ENCODE measurements around the gene DGKQ.

The DGKQ gene, protein sequence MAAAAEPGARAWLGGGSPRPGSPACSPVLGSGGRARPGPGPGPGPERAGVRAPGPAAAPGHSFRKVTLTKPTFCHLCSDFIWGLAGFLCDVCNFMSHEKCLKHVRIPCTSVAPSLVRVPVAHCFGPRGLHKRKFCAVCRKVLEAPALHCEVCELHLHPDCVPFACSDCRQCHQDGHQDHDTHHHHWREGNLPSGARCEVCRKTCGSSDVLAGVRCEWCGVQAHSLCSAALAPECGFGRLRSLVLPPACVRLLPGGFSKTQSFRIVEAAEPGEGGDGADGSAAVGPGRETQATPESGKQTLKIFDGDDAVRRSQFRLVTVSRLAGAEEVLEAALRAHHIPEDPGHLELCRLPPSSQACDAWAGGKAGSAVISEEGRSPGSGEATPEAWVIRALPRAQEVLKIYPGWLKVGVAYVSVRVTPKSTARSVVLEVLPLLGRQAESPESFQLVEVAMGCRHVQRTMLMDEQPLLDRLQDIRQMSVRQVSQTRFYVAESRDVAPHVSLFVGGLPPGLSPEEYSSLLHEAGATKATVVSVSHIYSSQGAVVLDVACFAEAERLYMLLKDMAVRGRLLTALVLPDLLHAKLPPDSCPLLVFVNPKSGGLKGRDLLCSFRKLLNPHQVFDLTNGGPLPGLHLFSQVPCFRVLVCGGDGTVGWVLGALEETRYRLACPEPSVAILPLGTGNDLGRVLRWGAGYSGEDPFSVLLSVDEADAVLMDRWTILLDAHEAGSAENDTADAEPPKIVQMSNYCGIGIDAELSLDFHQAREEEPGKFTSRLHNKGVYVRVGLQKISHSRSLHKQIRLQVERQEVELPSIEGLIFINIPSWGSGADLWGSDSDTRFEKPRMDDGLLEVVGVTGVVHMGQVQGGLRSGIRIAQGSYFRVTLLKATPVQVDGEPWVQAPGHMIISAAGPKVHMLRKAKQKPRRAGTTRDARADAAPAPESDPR

DNA sequence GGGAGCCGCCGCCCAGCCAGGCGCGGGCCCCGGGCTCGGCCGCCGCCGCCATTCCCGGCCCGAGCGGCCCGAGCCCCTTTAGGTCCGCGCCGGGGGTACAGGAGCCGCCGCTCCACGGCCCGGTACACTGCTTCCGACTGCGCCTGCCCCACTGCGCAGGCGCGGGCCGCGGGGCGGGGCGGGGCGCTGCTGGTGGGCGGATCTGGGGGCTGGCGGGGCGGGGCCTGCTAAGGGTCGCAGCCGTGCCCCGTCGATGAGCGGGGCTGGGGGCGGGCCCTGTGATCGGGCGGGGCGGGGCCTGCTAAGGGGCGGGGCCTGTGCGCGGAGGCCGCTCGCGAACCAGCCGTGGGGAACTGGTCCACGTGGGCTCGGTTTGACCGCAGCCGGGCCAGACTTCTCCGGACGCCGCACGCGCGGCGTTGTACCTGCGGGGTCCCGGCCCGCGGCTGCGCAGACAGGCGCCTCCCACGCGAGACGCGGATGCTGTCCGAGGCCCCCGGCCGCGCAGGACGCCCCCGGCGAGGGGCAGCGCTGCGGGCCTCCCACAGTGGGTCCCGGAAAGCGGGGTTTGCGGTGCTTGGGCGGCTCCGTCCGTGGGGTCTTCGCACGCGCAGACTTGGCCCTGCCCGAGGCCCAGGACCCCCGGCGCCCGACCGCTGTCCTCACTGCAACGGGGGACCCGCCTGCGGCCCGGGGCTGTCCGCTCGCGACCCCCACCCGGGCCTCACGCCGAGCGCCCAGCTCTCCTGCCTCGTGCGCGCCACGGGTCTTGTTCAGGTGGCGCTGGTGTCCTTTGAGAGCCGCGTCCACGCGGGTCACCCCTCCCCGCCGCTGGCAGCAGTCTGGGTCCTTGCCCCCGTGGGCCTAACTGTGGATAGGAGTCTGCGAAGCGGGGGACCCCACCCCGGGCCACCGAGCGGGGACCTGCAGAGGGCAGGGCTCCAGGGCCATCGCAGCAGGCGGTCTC, at the start of gene DGKQ:
DGKQ (minus strand) TSS at position 139 of the 967 bp plus-strand sequence; CDS start at position 52, 87 bp downstream.
- DNase-seq, result peak; percentile 84

DNA sequence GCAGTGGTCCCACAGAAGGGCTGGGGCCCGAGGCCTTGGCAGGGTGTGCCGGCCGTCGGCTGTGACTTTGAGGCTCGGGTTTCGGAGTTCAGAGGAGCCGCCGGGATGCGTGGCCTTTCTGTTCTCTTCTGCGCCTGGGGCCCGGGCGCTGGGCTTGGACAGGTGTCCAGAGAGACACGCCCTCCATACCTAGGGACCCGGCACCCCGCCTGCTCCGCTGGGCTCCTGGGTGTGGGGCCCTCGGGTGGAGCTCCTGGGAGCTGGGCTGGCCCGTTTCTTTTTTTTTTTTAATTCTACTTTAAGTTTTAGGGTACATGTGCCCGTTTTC, 49.3 kb upstream of the DGKQ start:
- no peak for DNase-seq

DNA sequence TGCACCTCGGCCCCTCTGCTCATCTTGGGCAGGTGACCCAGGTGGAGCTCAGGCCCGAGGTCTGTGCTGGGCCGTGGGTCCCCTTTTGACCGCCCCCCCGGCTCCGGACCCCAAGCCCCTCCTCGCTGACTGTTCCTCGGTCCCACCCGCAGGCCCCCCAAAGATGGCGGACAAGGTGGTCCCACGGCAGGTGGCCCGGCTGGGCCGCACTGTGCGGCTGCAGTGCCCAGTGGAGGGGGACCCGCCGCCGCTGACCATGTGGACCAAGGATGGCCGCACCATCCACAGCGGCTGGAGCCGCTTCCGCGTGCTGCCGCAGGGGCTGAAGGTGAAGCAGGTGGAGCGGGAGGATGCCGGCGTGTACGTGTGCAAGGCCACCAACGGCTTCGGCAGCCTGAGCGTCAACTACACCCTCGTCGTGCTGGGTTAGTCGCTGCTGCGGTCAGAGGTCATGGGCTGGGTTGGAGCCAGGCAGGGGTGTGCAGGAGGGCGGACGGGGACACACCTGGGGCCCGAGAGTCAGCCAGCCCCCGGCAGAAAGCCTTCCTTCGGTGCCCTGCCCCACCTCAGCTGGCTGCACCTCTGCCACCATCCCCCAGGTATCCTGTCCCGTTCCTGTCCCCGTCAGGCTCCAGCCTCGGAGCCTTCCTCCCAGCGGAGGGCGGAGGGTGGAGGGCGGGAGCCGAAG, 48.8 kb upstream of the DGKQ start:
- no peak for DNase-seq

DNA sequence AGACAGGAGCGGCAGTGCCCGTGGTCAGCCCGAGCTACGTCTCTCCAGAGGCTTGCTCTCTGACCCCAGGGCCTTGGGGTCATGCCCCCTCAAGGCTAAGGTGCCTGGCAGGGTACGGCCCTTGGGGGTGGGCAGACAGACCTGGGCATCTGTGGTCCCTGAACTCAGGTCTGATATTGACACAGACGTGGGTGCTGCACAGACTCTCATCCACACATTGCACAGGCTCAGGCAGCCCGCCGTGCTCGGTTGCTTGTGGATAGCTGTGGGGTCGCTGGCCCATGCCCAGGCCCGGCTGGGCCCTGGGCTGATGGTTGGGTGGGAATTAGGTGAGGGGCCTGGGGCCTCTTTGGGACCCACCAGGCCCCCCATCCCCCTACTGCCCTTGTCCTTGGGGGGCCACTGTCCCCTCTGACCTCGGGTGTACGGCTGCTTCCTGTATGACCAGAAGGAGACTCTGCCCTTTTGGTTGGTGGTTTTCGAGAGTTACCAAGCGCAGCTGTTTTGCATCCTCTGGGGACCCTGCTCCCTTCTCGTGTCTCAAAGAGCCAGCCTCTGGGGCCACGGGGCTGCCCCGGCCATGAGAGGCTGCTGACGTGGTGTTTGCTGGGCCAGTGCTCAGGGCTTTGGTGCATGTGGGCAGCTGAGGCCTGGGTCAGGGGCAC, 48.1 kb upstream of the DGKQ start:
- no peak for DNase-seq

DNA sequence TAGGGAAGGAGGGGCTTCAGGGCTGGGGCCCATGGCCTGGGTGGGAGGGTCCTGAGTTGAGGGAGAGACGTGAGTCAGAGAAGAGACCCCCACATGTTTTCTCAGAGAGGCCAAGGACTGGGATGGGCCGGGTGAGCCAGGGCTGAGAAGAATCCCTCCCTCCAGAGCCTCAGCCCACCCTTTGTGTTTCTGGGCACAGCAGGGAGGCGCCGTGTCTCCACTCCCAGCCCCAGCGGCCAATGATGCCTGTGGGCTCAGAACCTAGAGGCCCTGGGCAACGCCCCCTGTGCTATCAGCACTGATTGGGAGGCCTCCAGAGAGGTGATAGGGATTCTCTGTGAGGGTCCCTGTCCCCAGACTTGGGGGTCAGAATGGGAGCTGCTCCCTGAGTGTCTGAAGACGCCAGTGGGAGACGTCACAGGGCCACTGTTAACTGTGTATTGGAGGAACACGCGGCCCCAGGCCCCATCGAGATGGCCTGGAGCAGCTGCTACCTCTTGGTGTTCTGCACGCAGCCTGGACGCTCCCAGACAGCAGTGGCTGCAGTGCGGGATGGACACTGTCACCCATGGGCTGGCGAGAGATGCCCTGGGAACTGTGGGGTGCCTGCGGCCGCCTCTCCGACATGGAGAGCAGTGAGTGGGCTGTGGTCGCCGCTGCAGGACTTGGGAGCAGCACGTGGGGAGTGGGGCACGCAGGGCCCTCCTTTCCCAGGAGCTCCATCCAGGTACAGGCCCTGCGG, 46.5 kb upstream of the DGKQ start:
- no peak for DNase-seq

DNA sequence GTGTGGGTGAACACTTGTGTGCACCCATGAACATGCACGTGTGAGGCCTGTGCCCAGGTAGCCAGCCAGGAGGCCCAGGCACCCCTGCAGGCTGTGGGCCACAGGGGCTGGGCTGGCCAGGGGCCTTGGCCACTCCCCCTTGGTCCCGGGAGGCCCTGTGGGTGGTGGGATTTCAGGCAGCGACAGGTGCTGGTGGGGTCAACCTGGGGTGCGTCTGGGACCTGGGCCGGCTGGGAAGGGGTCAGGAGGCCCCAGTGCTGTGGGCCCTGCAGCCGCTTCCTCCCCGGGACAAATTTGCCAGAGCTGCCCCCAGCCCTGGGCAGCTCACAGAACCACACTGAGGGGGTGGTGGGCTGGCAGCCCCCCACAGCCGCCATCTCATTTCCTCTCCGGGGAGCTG, 46.0 kb upstream of the DGKQ start:
- no peak for DNase-seq

DNA sequence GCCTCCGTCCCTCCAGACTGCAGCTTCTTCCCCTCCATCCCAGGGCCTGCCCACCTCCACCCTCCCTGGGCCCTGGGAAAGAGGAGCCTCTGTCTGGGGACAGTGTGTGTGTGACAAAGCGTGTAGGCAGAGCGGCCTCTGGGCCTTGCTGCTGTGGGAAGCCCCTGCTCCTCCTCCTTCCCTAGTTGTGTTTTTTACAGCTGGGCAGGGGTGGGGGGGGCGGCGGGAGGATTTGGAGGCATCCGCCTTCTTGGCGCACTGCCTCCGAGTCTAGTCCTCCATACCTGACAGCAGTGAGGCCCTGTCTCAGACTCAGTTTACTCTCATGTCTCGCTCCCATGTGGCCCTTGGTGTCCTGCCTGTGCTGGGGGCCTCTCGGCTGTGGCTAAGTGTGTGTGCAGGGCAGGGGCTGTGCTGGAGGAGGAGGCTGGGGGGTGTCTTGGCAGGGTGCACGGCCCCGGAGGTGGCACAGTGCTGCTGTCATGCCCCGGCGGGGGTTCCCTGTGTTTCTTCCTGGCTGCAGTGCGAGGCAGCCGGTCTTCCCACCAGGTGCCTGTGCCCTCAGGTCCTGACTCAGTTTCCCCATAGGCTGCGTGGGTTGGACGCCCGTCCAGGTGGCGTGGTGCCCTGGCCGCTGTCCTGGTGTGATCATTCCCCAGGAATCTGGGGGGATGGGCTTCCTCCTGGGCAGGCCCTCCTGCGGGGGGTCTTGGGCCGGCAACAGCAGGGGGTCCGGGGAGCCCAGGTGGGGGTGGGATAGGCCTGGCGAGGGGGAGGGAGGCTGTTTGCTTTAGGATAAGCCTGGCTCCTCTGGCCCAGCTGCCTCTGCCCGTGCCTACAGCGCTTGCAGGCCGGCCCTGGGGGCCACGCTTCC, 45.0 kb upstream of the DGKQ start:
- DNase-seq, result no peak

DNA sequence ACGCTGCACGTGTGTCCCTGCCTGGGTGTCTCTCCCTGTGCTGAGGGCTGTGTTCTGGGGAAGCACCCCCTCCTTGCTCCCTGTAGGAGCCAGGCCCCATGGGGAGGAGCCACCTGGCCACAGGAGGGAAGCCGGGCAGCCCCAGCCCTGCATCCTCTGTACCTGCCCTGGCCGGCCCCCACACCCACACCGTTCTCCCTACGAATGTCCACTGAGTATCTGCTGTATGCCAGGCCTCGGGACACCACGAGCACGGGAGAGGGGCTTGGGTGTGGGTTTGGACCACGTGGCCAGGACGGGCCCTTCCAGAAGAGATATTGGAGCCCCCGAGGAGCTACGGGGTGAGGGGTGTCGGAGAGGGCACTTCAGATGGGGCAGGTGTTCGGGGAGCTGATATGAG, 44.3 kb upstream of the DGKQ start:
- DNase-seq, result no peak

DNA sequence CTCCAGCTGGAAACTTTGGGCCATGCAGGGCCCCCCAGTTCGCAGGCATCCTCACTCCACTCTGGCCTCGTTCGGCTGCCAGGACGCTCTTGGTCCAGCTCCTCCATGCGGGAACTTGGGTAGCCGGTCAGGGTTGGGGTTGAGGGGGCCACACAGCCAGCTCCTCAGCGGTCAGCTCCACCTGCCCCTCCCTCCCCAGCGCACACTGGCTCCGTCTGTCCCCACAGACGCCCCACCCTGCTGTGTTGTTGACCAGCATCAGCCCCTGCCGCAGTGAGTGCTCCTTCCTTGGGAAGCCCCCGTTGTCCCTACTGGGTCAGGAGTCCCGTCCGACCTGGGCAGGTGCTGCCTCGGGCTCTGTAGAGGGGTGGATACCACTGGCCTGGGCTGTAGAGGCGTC, 43.8 kb upstream of the DGKQ start:
- no peak for DNase-seq

DNA sequence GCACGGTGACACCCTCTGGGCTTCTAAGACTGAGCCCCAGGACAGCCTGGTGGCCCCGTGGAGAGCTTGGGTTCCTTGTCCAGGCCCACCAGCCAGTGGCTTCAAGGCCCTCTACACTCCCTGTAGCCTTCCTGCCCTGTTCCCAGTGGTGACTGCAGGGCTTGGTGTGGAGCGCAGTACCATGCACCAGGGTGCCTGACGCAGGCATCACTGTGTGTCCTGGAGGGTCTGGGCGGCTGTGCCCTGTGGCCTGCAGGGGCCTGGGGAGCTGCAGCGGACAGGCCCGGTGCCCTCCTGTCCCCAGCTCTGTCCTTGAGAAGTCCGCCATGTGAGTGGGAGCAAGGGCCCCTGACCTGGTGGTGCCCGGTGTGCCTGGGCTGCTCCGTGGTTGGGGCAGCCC, 42.4 kb upstream of the DGKQ start:
- DNase-seq, result no peak

DNA sequence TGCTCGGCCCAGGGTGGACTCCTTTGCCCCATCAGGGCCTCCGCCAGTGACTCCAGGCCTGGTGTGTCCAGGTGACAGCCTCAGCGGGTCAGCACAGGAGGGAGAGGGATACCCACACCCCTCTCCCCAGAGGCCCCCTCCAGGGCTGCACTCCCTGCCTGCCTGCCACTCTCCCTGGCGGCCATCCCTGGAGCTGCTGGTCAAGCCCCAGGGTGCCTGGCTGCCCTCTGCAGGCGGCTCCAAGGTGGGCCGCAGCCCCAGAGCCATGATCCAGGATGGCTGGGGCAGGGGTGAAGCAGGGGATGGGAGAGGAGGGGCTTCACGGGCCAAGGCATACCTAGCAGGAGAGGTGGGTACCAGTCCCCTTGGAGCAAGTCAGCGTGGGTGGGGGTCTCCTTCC, 41.8 kb upstream of the DGKQ start:
- no peak for DNase-seq

DNA sequence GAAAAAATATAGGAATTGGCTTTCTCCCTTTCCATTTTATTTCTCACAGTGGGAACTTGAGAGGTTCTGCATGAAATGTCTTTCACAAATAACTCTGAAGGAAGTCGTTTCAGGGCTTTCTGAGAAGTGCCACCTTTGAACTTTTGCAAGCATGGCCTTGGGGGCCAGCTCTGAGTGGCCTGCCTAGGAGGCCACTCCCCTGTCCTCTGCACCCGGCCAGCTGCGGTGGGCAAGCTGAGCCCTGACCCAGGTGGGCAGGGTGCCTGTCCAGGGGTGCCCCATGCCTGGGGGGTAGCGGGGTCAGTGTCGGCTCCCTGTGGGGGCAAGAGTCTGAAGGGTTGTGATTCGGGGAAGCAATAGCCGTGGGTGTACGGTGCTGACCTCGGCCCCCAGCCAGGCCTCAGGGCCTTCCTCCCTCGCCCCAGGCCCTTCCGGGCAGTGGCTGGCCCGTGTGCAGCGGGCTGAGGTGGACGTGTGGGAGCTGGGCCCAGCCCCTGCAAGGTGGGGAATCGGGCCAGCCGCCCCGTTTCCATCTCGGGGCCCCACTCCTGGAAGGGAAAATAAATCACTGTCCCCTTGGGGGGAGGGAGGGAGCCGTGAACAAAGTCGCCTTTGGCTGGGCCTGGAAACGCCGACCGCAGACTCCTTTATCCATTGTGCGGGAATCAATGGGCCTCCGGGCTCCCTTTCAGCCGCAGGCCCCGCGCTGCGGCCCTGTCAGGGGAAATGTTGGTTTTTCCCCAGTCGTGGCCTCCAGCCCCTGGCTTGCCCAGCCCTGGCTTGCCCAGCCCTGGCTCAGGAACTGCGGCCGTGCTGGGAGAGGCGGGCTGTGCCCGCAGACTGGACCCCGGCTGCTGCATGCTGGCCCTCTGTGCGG, 41.2 kb upstream of the DGKQ start:
- DNase-seq, result no peak

DNA sequence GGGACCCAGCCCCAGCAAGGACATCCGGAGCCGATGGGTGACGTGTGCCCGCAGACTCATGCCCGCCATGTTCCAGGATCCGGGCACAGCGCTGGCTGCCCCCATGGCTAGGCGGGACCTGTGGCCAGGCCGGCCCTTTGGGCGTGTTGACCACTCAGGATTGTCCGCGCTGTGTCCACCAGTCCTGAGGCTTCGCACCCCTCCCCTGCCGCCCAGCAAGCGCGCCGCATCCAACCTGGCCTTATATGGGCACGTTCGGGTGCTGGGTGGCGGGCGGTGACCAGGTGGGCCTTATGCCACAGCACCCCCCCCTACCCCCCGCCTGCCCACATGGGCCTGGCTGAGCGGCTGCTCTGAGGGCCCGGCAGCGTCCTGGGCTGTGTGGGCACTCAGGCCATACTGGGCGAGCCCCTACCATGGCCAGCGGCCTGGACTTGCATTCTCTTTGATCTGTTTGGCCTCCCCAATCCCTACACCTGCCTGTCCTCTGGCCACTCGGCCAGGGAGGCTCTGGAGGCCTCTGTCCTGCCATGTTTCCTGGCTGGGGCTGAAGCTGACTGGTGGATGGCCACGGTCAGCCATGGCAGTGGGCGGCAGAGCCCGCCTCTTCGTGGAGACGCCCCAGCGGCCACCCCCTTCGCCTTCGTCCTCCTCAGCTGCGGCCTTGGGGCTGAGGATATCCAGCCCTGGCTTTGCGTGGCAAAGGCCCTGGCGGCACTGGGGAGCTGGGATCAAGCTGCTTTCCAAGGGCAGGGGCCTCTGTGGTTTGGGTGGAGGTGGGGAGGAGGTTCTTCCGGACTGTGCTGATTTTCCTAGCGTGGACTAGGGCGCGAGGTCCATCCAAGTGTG, 40.1 kb upstream of the DGKQ start:
- no peak for DNase-seq

DNA sequence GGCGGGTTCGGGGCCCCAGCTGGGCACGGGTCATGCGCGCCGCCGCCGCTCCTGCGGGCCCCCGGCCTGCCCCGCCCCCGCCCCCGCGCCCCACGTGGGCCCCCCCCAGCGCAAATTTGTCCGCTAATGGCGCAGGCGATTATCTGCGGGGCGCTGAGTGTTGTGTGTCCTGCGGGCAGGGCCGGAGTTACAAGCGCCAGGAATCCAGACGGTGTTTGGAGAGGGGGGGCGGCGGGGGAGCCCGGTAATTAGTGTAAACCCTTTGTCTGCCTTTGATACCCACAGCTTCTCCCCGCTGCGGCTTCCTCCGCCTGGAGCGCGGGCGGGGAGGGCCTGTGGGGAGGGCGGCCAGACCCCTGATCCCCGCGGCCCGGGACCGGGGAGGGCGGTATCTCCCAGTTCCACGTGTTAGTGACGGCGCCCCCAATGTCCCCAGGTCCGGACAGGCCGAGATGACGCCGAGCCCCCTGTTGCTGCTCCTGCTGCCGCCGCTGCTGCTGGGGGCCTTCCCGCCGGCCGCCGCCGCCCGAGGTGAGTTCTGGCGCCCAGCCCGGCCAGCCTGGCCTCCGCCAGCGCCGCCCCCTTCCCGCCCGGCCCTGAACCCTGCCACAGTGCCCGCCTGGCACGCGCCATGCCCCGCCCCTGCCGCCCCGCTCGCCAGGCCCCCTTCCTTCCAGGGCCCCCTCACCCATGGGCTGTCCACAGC, 38.8 kb upstream of the DGKQ start:
- DNase-seq, result peak; percentile 31

DNA sequence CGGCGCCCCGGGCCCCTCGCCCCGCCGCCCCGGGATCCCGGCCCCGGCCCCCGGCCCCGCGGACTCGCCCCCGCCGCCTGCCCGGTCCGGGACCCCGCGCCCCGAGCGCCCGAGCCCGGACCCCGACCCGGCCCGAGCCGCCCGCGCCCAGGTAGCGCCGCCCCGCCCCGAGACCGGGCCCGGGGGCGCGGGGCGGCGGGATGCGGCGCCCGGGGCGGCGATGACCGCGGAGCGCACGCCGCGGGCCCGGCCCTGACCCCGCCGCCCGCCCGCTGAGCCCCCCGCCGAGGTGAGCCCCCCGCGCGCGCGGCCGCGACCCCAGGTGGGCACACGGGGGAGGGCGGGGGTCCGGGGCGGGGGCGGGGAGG, 38.3 kb upstream of the DGKQ start:
- DNase-seq, result no peak

DNA sequence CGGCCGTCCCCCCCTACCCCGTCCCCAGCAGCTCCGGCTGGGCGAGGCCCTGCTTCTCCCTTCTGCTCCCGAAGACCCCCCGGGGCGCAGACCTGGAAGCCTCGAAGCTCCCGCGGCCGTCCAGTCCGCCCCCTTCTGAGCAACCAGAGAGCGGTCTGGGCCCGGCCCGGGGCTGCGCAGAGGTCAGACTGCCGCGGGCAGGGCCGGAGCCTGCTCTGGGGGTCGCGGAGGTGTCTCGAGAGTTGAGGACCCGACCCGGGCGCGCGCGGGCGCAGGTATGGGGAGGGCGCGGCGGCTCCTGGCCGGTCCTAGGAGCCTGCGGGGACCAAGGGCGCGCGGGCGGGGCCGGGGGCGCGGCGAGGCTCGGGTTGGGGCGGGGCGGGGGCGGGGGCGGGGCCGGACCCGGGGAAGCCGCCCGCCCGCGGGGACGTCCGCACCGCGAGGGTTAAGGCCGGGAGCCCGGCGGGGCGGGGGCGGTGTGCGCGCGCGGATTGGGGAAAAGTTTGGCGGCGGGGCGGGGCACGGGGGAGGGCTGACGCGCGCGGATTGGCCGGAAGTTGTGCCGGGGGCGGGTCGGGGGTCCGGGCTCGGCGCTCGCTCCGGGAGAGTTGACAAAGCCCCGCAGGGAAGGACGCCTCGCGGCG, 37.8 kb upstream of the DGKQ start, which contains the start of gene FGFRL1:
FGFRL1 (plus strand) TSS at position 605 of the 644 bp plus-strand sequence. CDS start 860 bp downstream, outside the sequence.
- peak; percentile 91 for DNase-seq
